ENCODE measurements around the gene SSB. TPM values are rescaled to one million over a fixed set of nuclear protein-coding genes. Genes with fewer than 3 reads are reported as not detected.

Gene SSB
- total and polyA plus RNA-seq, 3 donors from 2014 or later: 18.0 to 67.2 (median 56.5) TPM

DNA sequence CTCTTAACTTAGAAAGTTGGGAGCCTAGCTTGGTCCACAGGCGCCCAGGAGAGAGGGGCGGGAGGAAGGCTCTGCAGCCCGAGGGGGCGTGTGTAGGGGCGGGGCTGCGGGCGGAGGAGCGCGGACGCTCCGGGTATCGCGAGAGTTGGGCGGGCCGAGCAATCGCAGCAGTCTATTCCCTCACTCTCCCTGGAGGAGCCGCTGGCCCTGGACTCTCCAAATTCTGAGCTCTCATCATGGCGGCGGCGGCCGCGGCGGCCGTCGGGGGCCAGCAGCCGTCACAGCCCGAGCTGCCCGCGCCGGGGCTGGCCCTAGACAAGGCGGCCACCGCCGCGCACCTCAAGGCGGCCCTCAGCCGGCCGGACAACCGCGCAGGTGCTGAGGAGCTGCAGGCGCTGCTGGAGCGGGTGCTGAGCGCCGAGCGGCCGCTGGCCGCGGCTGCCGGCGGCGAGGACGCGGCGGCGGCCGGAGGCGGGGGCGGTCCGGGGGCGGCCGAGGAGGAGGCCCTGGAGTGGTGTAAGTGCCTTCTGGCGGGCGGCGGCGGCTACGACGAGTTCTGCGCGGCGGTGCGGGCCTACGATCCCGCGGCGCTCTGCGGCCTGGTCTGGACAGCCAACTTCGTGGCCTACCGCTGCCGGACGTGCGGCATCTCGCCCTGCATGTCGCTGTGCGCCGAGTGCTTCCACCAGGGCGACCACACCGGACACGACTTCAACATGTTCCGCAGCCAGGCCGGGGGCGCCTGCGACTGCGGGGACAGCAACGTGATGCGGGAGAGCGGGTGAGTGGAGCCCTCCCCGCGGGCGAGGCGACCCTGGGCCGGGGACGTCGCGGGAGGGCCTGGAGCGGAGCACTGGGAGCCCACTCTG lies 28.8 kb downstream of the SSB start, which contains the start of gene UBR3:
Gene UBR3, plus strand, starts transcription at position 183 of the 869 bp plus-strand sequence. Its CDS starts 54 bp downstream, at position 237.
- Histone ChIP-seq H3K36me3 (ENCODE audit: low read depth, missing control alignments) (no peaks in the 10 kb centered on the region), H3K4me3 (peak within 1 kb of the TSS; percentile 87 to 95), H3K4me1 (peaks cover 12% of the 10 kb centered on the region), H3K27me3 (no peaks in the 10 kb centered on the region), H3K27ac (peak within 1 kb of the TSS; percentile 84 to 93), H3K9me3 (no peaks in the 10 kb centered on the region)
- TF ChIP-seq CTCF (IDR thresholded peaks at IDR 0.05) (no peak), POLR2A (IDR thresholded peaks at IDR 0.05) (peak; percentile 56)
- peak; percentile 96 for DNase-seq
- WGBS, 2 donors: 0% methylated on average over 15 to 52 of the region's 104 CpGs
- intact Hi-C loops (cut with DNase I; ENCODE audit: low total_unique reads): loop anchor here (10.0 kb wide), 1 partner anchor 97 kb away; no protein-coding TSS in a partner anchor

GRCh38 chr2:169828141-169828811 lies 29.6 kb downstream of the SSB start:
- Histone ChIP-seq H3K4me1 (peaks cover 12% of the 10 kb centered on the region), H3K27me3 (no peaks in the 10 kb centered on the region), H3K36me3 (ENCODE audit: low read depth, missing control alignments) (no peaks in the 10 kb centered on the region), H3K27ac (peak overlapping the region; percentile 84 to 93), H3K9me3 (no peaks in the 10 kb centered on the region), H3K4me3 (peak overlapping the region; percentile 87 to 95)
- DNase-seq: peak; percentile 75
- no peak for TF ChIP-seq CTCF (IDR thresholded peaks at IDR 0.05)
- TF ChIP-seq POLR2A (IDR thresholded peaks at IDR 0.05): no peak
- intact Hi-C loops (cut with DNase I; ENCODE audit: low total_unique reads): loop anchor here (10.0 kb wide), 1 partner anchor 97 kb away; no protein-coding TSS in a partner anchor
- 0 to 2% methylated on average over 12 to 13 of the region's 13 CpGs for whole genome bisulfite sequencing, 2 donors

DNA sequence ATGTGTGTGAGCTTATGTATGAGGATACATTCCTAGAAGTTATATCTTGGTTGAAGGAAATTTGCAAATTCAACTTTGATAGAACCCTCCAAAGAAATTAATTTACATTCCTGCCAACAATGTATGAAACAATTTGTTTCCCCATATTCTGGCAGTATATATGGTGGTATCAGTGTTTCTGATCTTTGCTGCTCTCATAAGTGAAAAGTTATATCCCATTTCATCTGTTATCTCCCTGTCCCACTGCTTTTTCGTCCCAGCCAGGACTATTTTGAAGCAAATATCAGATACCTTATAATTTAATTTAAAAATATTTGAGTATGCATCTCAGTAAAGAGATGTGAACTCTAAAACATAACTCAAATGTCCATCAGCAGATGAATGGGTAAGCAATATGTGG lies 35.7 kb downstream of the SSB start:
- Histone ChIP-seq H3K4me3 (no peak overlapping the region), H3K4me1 (peaks cover 19% of the 10 kb centered on the region), H3K9me3 (no peaks in the 10 kb centered on the region), H3K27ac (no peak overlapping the region), H3K36me3 (ENCODE audit: low read depth, missing control alignments) (no peaks in the 10 kb centered on the region), H3K27me3 (no peaks in the 10 kb centered on the region)
- WGBS, 2 donors: 54 to 70% methylated on average over 1 of the region's 1 CpG
- intact Hi-C loops (cut with DNase I; ENCODE audit: low total_unique reads): no loop called here
- DNase-seq: no peak
- TF ChIP-seq POLR2A (IDR thresholded peaks at IDR 0.05): no peak
- TF ChIP-seq CTCF (IDR thresholded peaks at IDR 0.05): no peak

GRCh38 chr2:169838743-169839489 lies 40.2 kb downstream of the SSB start:
- no peaks in the 10 kb centered on the region for H3K9me3 ChIP-seq
- no peak for DNase-seq
- H3K4me3 ChIP-seq: no peak overlapping the region
- 94 to 97% methylated on average over 2 of the region's 2 CpGs for WGBS, 2 donors
- intact Hi-C loops (cut with DNase I; ENCODE audit: low total_unique reads): no loop called here
- no peak for TF ChIP-seq CTCF (IDR thresholded peaks at IDR 0.05)
- TF ChIP-seq POLR2A (IDR thresholded peaks at IDR 0.05): no peak
- peak overlapping the region; percentile 3 to 33 for H3K27ac ChIP-seq
- H3K27me3 ChIP-seq: no peaks in the 10 kb centered on the region
- H3K4me1 ChIP-seq: peaks cover 34% of the 10 kb centered on the region
- H3K36me3 ChIP-seq (ENCODE audit: low read depth, missing control alignments): no peaks in the 10 kb centered on the region

Data from testis (tissue), 3 donors.